HG03439 (cell line): Measurements from ENCODE around the gene G2E3.
A peak's percentile ranks its signal among the peaks of the same experiment; 100 is the strongest.
"Not testable (repeated sequence)": the region's sequence is repeated elsewhere in the genome, so short reads cannot be mapped to it uniquely, and the experiment has no call there.

Experiments
- ATAC-seq: cut with Tn5 transposase; IDR thresholded peaks from one replicate; pipeline ENCODE4 v1.9.1; 2021; ENCODE audit warnings: mild to moderate bottlenecking, moderate library complexity; ENCODE audit not compliant: unreplicated experiment

G2E3 gene

DNA sequence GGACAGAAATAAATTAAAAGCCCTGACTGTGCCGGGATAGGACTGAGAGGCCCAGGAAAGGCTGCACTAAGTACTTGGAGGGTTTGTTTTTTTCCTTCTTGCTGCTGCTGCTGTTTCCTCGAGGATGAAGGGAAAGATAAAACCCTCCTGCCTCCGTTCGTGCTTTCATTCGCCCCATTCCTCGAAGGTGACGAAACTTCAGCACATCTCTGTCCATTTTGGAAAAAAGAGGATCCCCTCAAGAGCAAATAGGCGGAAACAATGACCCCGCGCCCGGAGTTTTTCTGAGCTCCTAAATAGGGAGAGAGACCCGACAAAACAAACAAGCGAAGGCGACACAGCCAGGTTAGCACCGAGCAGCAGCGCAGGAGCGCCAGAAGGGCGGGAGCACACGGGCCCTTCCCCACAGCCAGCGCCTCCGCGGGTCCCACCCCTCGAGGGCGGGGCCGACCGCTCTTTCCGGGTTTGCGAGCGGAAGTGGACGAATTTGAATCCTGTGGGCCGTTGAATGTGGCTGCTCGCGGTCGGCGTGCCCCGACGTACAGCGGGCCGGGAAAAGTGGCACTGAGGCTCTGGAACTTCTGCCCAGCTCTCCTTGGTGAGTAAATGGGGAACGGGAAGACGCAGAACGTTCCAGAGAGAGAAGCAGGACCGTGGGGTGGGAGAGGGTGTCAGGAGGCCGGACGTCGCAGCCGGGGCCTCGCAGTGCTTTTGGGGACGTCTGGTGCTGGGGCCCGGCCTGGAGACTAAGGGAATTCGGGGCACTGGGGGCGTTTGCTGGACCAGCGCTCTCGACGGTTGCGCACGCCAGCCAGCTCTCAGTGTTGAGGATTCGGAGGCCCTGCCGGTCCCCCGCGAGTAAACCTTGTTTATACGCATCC is at the start of gene G2E3:
Gene G2E3 (plus strand): TSS at position 484 of the 881 bp plus-strand sequence. CDS start 21,922 bp downstream, outside the sequence.
- peak; percentile 99 for ATAC-seq

- no peak for ATAC-seq
Measured at GRCh38 chr14:30517737-30518136, 41.2 kb upstream of the G2E3 start.

DNA sequence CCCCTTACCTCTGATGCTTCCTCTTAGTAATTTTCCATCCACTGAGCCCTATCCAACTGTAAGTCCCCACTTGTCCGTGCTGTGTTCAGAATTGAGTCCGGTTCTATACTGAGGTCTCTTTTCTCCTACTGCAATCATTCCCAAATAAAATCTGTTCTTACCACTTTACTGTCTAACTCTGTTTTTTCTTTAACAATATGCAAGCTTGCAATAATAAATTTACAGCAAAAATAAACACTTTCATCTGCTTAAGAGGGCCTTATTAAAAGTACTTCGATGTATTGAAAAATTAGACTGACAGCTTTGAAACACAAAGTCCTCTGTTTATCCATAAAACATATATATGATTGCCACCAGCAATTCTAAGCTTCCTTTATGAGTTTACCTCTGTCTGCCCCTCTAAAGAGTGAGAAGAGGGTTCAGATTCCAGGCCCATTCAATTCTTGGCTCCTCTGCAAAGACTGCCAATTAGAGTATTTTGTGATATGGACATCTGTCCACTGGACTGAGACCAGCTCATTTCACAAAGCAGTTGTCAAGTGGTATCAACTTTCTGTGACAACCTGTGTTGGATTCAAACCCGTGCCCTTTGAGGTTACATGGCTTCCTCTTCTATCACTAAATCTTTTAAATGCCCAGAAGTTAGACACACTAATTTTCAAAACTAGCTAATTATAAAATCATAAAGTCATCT is 39.9 kb upstream of the G2E3 start:
- ATAC-seq = no peak

DNA sequence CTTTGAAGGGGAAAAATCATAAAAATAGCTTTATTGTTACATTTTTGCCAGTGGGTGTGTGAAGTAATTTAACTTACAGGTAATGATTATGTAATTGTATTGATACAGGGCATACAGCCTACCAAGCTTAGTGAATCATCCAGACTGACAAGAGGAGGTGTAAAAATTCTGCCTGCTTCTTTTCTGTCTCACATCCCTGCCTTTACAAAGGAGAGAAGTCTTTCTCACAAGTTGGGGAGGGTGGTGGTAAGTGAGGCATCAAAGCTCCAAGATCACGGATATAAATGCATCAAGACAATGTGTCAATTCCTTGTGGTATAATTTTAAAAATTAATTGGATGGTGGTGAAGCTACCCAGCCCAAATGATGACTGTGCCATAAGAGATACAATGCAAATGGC is 39.0 kb upstream of the G2E3 start:
- no peak for ATAC-seq

- no peak for ATAC-seq
Measured at GRCh38 chr14:30520536-30520935, 38.4 kb upstream of the G2E3 start.

DNA sequence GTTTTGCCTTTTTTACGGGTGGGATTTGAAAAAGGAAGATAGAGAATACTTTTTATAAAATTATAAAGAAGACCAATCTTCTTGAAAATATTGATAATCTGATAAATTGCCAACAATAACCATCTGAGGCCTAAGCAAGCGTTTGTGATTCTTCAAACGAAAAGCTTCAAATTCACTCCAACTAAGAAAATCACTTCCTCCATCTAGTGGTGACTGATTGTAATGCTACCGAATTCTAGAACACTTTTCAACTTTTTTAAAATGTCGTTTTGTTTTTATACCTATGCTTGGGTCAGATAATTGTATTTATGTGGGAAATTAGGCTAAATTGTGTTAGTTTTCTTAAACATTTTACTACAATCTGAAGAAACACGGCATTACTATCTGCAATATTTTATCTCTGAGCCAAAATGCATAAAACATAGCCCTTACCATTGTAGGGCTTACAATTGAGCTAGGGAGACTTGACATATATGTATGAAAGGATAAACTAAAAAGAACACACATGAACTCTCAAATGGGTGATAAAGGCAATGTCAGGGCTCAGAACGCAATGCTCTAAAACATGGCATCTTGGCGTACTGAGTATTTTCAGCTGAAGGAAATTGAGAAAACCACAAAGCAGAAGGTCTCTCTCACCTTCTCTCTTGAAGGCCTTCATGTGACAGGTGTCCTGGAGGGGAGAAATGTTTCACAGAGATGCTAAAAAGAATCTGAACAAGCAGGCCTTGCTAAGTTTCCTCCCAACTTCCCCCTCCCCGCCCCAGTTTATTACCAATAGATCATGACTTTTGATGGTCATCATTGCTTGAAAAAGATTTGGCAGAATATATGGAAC is 36.8 kb upstream of the G2E3 start:
- ATAC-seq = peak; percentile 67

DNA sequence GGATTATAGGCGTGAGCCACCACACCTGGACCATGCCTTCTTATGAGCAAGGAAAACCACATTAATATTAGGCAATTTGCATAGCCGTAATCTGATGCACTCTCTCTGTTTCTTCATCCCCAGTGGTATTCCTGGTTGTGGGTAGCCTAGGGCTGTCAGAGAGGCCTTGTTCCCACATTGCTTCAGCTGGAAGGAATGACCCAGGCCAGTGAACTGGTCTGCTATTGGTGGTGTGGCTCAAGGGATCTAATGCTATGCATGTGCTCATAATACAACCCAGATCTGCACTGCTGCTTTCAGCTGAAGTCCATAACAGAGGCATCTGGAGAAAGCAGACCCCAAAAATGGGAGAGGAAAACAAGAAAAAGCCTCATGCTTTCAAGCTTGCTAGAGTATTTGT is 33.1 kb upstream of the G2E3 start:
- ATAC-seq = no peak

DNA sequence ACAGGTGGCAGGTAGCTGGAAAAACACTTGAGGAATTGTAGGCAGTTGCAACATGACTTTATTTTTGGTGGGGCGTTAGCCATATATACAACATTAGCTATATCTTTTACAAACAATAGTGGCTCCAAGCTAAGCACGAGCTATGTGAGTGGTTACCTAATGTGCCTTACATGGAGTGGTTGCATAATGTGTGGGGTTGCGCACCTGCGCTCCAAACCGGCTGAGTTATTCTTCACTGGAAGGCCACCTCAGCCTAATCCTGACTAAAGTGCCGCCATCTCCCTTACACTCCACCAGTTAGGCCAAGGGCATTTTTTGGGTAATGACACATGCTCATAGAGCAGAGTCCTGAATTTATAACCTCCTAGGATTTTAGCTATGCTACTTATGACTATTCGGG is 31.8 kb upstream of the G2E3 start:
- ATAC-seq = no peak

- no peak for ATAC-seq
Measured at GRCh38 chr14:30528119-30528518, 30.8 kb upstream of the G2E3 start.

DNA sequence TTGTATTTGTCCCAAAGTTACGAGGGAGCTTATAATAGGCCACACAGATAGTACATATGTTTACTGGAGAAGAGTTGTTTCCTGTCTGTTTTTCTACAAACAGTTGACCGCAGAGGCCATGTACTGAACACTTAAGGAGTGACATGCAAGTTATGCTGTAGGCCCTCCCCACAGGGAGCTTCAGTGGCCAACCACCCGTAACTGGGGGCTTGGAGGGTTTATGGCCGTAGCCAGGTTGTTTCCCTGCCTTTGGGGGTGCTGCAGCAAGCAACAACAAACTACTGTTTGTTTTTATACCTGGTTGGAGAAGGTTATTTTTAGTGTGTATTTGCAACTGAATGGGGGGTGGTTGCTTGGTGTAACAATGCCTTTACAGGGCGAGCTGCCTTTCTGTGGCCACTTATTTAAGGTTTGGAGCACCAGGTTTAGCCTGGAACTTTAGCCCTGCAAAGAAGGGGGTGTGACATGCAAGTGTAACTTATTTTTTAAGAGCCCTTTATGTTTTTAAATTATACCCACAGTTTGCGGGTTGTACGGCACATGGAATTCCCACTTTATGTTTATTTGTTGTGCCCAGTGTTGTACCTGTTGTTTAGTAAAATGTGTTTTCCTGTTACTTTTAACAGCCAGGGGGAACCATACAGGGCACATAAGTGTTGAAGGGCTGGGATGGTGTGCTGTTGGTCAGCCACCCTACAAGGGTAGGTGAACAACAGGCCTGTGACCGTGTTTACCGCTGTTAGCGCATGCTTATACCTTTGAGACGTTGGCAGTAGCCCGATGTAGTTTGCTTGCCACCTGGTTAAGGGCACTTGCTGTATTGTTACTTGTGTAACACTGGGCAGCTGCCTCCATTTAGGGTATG is 29.9 kb upstream of the G2E3 start:
- no peak for ATAC-seq

GRCh38 chr14:30532264-30532663 is 26.7 kb upstream of the G2E3 start:
- no peak for ATAC-seq

DNA sequence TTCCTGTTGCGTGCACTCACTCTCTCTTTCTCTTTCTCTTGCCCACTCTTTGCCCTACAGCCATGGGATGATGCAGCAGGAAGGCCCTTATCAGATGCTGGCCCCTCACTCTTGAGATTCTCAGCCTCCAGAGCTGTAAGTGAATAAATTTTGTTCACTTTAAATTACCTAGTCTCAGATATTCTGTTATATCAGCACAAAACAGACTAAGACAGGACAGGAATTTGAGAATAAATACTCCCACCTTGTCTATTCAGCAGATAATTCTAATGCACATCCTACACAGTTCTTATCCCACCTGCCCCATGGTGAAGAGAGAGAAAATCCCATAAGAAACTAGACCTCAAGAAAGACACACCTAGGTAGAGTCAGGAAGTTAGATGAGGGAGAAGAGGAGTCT is 25.8 kb upstream of the G2E3 start:
- ATAC-seq = no peak

DNA sequence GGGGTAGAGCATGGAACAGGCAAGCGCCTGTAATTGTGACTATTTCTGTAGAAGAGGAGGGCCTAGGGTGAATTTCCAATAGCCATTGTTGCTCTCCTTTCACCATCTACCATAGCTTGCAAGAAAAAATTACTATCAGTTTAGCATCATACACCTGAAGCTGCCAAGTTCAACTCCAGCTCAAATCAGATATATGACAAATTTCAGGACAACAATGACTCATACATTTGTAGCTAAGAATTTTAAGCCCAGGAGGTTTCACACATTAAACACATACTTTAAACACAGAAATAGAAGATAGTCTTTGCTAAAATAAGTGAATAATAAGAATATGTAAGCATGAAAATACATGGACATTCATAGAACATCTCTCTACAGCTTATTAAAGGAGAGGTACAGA is 17.6 kb upstream of the G2E3 start:
- no peak for ATAC-seq

GRCh38 chr14:30546735-30547134 is 12.2 kb upstream of the G2E3 start:
- ATAC-seq = not testable (repeated sequence)

- ATAC-seq = no peak
Measured at GRCh38 chr14:30547388-30548048, 11.4 kb upstream of the G2E3 start.

GRCh38 chr14:30550335-30550734 is 8.6 kb upstream of the G2E3 start:
- no peak for ATAC-seq

GRCh38 chr14:30551460-30551859 is 7.5 kb upstream of the G2E3 start:
- no peak for ATAC-seq

GRCh38 chr14:30553311-30553989 is 5.5 kb upstream of the G2E3 start:
- no peak for ATAC-seq

DNA sequence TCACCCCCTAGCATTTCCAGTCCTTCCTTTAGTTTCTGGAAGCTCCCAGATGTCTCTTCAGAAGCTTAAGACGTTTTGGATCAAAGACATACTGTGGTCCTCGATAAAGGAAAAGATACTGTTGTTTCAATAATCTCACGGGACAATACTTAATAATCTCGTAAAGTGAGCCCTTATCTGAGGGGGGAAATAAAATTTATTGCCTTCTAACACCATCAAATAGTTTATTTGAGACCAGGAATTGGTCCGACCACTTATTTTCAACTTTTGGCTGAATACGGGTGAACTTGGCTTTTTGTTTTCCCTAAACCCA is 640 bp upstream of the G2E3 start:
- no peak for ATAC-seq
